ENCODE data around the gene CEACAM3.

DNA sequence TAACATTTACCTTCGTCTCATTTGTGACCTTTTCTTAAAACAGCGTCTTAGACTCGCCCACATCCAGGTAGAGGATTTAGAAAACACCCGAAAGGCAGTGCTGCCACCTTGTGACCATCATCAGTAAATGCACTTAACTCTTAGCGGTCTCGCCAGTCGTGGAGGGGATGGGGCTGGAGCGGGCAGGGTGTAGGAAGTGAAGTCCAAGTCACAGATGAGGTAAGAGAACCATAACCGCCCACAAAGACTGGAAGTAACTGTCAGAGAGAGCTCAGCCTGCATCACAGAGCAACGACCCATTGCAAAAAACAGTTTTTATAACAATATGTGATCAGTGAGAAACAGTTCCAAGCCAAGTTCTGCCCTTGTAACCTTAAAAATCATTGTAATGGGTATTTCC lies 10.7 kb upstream of the CEACAM3 start:
- TF ChIP-seq EZH2 (IDR thresholded peaks at IDR 0.05; ENCODE audit: borderline replicate concordance) (no peak), EZH2phosphoT487 (IDR thresholded peaks at IDR 0.05; ENCODE audit: low read depth, severe bottlenecking, unreplicated experiment) (no peak)
